NCI-H2107 treated with DMSO at 0.1 percent for 48 hours (cell line): ENCODE measurements around the gene WWOX.
A peak's percentile ranks its signal among the peaks of the same experiment; 100 is the strongest.
"Not testable (repeated sequence)": the region's sequence is repeated elsewhere in the genome, so short reads cannot be mapped to it uniquely, and the experiment has no call there.

Experiments used
- DNase-seq: peaks from one replicate; lab custom pipeline; 2025; ENCODE audit not compliant: unreplicated experiment; lab: John Stamatoyannopoulos, UW

The WWOX gene

GRCh38 chr16:78099271-78100111, at the start of gene WWOX:
TSS of gene WWOX (plus strand) at chr16:78099654.
- DNase-seq, result peak; percentile 99

DNA sequence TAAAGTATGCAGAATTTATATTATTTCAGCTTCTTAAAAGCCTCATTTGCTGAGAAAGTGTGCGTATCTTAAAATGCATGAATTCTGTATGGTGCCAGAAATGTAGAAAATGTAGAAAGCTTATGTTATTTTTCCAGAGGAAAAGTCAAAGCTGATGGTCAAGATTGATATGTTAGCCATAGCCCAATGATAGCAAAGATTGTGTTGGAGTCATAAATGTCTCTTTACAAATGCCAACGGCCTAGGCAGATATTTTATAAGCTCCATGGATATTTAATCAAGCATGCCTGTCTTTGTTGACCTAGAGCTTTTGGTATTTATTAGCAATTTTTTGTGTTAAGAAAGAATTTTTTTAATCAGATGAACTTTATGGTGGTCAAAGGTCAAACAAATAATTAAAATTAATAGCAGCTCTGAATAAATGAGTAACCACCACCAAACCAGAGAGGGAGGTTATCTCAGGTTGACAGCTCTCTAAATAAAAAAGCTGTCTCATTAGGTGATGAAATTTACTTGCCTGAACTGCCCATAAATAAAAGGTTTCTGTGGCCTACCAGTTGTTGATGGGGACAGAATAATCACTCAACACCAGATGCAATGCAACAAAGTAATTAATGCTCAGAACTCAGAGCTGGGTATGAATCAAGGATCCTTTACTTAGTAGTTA, 48.6 kb upstream of the WWOX start:
- DNase-seq, result no peak

DNA sequence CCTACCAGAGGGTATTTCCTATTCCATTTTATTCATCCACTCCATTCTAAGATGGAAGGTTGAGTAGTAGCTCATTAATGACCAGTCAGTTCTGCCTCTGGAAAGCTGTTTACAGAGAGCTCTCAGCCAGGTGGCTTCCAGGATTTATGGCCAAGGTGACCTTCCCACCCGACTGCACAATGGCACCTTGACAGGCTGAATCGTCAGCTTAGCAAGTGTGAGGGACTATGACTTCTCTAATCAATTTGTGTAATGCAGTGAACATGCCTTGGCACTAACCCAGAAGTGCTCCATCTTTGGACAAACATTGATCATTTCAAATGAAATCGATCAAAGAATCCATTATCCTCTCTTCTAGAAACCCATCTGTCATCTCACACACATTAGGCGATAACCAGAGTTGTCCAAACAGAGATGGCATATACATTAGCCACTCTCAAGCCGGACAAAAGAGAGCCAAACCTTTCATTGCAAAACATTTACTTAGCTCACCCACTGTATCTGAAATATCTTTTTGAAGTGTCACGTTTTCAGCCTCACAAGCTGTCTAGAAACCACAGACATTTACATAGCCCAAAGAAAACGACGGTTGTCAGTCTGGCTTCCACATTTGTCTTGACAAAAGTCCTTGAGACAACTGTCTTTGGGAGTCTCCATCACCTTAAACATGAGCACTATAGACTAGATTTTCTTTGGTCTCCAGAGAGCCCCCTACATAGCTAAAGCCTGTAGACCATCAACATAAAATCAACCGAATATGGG, 41.5 kb upstream of the WWOX start:
- DNase-seq, result no peak

GRCh38 chr16:78059806-78060205, 39.6 kb upstream of the WWOX start:
- DNase-seq, result not testable (repeated sequence)

DNA sequence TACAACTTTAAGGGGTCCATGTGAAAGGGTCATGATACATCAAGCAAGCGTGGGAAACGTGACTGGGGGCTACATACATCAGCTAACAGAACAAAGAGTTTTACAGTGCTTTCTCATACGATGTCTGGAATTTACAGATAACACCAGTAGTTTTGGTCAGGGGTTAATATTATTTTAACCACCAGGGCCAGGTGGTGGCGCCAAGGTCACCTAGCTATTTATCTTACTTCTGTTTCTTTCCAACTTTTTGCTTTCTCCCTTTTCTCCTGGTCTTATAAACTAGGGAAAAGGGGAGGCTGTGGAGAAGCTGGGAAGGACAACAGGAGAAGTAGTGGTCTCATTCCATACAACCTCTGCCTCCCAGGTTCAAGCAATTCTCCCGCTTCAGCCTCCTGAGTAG, 39.2 kb upstream of the WWOX start:
- no peak for DNase-seq

DNA sequence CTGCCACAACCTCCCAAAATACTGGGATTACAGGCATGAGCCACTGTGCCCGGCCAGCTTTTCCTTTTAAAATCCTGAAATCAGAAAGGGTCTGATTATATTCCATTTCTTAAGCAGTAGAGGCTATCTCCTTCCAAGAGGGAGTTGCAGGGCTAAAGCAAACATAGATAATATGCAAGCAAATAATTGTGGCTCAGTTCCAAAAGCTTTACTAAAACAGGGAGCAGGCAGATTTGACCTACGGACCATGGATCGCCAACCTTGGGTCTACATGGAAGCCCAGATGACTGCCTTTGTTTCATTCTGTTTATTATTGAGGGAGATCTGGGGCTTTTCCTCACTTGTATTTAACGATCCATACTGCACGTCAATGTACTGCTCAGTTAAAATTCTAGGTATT, 38.6 kb upstream of the WWOX start:
- DNase-seq, result no peak

DNA sequence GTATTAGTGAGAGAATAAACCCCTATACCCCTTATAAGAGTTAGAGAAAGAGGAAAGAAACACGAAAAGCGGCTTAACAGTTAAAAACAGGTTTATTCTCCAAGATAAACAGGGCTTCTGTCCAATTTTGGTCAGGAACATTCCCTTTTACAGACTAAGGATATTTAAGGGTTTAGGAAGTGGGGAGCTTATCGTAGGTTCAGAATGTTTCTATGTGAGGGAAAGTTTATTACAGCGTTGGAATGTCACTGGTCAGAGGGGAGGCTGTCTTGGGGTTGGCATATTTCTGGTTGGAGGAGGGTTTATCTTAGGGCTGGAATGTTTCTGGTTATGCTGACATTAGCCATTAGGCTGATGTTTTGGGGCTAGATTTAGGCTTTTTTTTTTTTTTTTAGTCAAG, 34.1 kb upstream of the WWOX start:
- no peak for DNase-seq

DNA sequence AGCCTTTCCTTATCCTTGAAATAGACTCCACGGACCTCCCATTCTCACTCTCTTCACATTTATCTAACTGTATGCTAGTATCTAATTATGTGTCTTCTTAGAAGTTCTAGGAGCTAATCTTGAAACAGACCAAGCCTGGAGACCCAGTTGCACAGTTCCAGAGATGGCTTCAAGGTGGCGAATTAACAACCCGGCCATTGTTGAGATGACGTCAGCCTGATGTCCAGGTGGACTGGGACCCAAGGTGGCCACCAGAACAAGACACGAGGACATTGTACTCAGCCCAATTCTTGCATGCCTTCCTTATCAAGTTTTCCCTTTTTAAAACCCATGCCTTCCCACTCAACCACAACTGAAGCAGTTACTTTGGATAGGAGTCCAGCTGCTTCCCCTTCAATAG, 29.5 kb upstream of the WWOX start:
- no peak for DNase-seq

DNA sequence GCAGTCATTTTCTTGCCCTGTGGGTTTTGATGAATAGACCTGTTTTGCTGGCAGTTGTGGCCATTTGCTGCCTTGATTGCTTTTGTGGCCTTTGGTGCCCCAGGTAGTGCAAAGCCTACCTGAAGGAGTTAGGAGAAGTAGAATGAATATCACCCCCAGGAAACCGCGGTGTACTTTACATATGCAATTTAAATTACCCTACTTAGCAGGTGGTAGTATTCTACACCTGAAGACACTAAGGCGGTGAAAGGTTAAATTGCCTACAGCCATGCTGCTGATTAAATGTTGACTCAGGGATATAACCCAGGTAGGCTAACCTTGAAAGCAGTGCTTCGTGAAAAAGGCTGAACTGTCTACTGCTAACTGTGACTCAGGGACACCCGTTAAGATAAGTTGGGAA, 27.2 kb upstream of the WWOX start:
- DNase-seq, result no peak

DNA sequence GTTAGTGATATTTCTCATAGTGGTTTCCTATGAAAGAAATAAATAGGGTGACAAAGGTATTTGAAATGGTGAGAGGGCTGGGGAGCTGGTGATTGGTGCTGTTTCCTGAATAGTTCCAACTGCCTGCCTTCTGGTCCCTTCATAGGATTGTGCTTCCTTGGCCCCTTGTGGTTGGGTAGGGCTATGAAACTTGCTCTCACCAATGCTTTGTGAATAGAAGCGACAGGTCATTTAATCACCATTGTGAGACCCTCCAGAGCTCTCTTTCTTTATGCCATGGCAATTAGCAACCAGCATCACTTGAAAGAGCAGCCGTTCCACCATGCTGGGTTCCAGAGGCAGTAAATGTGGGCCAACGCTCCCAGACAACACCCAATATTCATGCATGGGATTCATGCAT, 23.7 kb upstream of the WWOX start:
- no peak for DNase-seq

DNA sequence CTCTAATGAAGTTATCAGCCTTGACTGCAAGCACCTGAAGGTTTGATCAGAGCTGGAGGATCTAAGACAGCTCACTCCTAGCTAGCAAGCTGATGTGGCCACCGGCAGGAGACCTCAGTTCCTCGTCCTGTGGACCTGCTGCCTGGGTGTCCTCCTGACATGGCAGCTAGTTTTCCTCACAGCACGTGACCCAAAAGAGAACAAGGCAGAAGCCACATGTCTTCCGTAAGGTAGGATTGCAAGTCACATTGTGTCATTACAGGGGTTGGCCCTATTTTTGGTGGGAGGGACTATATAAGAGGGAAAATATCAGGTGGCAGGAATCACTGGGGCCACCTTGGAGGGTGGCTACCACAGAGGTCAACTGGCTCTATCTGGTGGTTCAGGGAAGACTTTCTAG, 18.1 kb upstream of the WWOX start:
- no peak for DNase-seq

GRCh38 chr16:78091419-78091818, 8.0 kb upstream of the WWOX start:
- DNase-seq, result no peak

DNA sequence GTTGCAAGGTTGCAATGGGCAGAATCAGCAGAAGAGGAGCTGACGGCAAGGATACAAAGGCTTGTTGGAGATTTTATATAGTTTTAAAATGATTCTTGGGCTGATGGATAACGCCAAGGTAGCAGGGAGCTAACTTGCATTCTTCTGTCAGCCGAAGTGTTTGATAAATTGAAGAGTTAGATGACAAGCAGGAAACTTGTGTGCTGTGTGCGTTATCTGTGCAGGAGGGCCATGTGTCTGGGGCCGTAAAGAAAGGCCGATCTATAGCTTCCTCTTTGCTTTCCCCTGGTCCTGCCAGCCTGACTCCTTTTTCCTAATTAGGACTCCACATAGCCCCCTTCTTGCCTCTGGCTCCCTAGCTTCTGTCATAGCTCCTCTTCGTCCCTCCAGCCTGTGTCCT, 6.7 kb upstream of the WWOX start:
- no peak for DNase-seq

GRCh38 chr16:78094166-78094565, 5.3 kb upstream of the WWOX start:
- no peak for DNase-seq

DNA sequence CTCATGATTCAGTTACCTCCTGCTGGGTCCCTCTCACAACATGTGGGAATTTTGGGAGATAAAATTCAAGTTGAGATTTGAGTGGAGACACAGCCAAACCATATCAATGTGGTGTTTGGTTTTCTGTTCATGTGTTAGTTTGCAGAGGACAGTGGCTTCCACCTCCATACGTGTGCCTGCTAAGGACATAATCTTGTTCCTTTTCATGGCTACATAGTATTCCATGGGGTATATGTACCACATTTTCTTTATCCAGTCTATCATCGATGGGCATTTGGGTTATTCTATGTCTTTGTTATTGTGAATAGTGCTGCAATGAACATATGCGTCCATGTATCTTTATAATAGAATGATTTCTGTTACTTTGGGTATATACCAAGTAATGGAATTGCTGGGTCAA, 4.5 kb upstream of the WWOX start:
- DNase-seq, result no peak

- no peak for DNase-seq
Measured at GRCh38 chr16:78096386-78096785, 3.1 kb upstream of the WWOX start.

GRCh38 chr16:78097548-78097947, 1.9 kb upstream of the WWOX start:
- no peak for DNase-seq

- DNase-seq, result no peak
Measured at GRCh38 chr16:78098087-78098486, 1.4 kb upstream of the WWOX start.

DNA sequence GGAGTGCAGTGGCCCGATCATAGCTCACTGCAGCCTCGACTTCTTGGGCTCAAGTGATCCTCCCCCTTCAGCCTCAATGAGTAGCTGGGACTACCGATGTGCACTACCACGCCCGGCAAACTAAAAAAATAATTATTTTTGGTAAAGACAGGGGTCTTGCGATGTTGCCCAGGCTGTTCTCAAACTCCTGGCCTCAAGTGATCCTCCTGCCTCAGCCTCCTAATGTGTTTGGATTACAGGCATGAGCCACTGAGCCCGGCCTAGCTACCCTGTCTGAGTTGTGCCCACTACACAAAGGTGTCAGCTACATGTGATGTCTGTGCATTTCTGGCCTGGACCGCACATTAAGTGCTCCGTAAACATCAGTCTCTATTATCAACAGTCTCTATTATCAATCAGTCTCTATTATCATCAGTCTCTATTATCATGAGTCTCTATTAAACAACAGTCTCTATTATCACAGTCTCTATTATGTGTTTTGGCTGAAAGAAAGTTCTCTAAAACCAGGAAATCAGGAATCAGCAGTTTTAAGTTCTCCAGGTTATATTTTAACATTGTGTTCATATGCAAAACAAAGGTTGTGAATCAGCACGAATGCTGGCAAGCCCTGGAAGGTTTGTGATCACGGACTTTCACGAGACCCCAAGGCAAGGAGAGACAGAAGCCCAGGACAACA, 721 bp upstream of the WWOX start:
- DNase-seq, result no peak

GRCh38 chr16:78100112-78100467, 636 bp downstream of the WWOX start:
- no peak for DNase-seq

DNA sequence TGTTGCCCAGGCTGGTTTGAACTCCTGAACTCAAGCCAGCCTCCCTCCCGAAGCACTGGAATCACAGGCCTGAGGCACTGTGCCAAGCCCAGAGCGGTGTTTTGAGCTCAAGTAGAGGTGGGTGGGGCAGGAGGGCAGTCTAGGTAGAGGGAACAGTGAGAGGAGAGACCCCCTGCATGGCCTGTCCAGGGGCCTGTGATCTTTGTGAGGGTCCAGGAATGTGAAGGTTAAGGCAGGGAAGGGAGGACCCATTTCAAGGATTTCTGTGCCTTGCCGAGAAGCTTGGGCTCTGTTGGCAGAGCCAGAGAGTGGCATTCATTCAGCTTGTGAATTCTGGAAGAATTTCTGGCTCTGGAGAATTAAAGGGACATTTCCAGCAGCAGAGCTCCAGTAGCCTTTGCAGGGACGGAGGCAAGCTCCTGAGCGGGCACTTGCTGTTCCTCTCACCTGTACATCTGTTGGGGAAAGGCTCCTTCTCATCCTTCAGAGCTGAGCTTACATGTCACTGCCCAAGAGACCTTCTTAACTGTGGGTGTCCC, 2.7 kb downstream of the WWOX start:
- DNase-seq, result no peak
